HG03558 (cell line): ENCODE results near the gene ARFRP1.

ENCODE experiments used
- ATAC-seq: cut with Tn5 transposase; IDR thresholded peaks from one replicate; pipeline ENCODE4 v1.9.1; 2021; ENCODE audit warnings: moderate number of reproducible peaks; ENCODE audit not compliant: unreplicated experiment; ENCODE audit errors: extremely low read depth

The ARFRP1 gene, protein sequence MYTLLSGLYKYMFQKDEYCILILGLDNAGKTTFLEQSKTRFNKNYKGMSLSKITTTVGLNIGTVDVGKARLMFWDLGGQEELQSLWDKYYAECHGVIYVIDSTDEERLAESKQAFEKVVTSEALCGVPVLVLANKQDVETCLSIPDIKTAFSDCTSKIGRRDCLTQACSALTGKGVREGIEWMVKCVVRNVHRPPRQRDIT

DNA sequence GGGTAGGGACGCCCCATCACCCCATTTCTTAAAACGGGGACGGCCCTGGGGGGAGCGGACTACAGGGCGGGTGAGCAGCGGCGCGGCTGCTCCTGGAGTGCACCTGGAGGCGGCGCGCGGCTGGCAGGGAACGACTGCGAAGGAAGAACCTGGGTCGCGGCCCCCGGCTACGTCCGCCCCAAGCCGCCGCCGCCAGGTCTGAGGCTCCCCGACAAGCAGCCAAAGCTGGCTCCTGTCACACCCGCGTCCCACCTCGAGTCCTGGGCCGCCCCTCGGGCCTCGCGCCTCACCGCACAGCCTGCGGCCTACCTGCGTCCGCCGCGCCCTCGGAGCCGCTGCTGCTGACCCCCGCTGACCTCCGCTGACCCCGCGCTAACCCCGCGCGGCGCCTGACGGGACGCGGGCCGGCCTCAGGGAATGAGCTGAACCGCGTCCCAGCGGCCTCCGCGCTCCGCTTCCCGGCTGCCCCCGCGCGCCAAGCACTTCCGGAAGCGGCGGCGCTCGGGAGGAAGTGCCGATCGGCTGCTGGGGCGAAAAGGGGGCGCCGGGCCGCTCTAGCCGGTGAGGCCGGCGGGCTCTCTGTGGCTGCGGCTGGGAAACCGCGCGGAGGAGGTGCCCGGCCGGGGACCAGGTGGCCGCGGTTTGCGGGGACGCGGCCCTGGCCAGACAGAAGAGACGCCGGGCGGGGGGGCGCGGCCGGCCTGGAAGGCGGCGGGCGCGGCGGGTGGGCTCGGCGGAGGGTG lies at the start of gene ARFRP1, which contains the start of gene ZGPAT:
ARFRP1 (minus strand) TSS at position 419 of the 743 bp plus-strand sequence. CDS start 885 bp downstream, outside the sequence.
ZGPAT (plus strand) TSS at position 482 of the 743 bp plus-strand sequence. CDS start 542 bp downstream, outside the sequence.
- peak; percentile 38 for ATAC-seq

DNA sequence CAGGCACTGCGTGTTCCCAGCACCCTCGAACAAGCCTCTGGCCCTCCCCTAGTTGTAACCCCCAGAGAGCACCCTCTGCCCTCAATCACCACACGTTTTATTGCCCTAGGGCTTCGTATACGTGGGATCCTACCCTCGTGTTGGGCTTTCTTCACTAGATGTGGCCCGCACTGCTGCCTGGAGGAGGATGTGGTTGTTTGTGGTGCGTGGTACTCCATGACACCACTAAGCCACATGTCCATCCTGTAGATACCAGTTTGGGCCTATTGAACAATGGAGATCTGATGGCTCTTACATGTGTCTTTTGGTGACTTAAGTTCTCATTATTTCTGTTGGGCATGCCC lies 48.8 kb upstream of the ARFRP1 start:
- no peak for ATAC-seq

DNA sequence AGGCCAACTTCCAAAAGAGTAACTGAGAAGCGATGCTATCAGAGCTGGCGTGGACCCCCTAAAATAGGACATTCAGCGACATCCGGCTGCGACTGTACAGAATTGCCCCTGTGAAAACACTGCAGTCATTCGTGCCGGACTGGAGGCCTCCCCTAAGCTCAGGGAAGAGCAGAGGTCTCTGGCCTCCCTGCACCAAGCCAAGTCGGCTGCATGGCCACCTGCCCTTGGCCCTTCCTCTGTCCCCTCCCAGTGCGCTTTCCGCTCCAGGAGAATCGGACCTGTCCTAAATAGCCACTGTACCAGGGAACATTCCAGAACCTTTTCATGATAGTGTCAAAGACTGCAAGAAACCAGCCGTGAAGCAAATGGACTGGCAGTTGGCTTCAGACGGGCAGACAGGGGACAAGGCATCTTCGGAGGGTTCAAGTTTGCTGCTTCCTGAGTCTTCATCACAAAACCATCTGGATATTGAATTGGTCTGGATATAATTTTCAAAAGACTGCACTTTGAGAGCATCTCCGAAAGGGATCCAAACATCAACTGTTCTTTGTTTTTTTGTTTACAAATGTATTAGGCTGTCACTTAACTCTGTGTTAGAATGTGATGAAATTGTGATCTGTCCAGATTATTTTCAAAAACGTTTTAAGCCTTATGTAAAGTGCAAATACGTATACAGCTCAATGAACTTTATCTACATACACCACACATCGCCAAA lies 48.3 kb upstream of the ARFRP1 start:
- no peak for ATAC-seq

DNA sequence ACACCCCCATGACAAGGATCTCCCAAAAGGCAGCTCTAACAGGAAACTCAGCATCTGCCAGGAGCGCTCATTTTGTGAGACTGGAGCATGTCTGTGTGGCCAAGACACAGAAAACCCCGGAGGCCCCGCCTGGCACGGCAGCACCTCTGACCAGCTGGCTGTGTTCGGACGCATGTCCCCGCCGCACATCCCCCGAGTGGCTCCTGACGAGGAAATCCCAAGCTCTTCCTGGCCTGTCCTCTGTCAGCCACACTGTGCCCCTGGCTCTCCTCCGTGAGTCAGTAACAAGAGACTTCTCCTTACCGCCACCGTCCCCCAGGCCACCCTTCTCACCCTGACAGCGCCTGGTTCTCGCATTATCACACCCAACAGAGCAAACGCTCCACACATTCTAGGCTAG lies 46.2 kb upstream of the ARFRP1 start:
- no peak for ATAC-seq

DNA sequence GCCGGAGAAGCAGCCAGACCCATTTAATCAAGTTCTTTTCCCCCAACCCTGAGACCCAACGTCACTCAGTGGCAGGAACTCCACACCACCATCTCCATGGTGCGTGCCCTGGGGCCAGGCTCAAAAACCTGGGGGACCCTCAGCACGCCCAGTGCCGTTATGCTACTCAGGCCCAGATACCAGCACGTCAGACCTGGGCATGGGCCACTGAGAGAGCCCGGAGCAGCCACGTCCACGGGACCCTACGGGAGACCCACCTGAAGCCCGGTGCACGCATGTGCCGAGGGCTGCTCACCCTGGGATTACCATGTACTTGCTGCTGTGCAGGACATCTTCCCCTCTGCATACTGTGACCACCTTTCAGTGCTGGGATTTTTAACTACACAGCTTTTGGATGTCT lies 45.6 kb upstream of the ARFRP1 start:
- ATAC-seq = no peak

DNA sequence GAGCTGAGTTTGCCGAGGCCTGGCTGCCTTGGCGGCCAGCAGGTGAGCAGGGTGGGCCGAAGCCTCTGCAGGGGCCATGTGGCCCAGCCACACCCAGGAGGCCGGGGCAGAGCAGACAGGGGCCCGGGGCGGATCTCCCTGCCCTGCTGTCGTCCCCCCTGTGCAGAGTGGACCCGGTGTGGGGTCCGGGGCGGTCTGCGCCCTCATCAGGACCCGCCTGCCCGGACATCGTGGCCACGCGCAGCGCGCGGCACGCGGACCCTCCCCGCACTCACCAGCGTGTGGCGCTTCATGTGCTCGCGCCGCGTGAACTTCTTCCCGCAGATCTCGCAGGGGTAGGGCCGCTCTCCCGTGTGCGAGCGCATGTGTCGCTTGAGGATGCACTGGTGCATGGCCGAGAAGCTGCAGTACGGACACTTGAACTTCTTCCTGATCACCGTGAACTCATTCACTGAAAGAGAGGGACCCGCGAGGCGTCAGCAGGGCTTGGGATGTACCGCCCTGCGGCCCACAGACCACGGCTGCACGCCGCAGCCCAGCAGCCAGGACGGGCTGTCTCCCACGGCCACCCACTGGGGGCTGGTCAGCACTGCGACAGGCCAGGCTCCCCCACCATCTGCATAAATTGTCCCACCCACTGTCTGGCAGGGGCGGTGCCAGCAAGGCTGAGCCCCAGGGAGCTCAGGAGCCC lies 44.8 kb upstream of the ARFRP1 start:
- no peak for ATAC-seq

DNA sequence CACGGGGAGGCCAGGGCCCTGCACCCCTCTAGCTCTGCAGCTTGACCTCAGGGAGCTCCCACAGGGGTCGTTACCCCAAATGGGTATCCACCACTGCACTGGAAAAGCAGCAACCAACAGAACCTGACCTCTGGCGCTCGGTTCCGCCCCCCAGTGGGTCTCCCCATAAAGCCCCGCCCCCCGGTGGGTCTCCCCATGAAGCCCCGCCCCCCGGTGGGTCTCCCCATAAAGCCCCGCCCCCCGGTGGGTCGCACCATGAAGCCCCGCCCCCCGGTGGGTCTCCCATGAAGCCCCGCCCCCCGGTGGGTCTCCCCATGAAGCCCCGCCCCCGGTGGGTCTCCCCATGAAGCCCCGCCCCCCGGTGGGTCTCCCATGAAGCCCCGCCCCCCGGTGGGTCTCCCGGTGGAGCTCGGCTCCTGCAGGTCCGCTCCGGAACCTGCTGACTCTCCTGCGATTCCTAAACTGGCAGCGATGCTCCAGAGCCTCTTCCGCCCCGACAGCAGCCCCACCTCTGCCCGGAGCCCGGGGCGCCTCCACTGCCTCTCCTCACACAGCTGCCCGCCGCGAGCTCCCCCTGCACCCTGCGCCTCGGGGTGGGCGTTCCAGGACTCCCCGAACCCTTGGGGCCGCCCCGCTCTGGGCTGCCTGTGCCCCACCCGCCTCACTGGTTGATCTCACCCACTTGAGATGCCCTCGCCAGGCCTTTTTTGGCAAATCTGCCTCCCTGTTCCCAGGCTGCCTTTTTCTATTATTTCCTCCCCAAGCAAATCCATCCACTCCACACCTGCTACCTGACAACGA lies 43.9 kb upstream of the ARFRP1 start:
- no peak for ATAC-seq

- ATAC-seq = no peak
Measured at GRCh38 chr20:63750807-63751470, 43.2 kb upstream of the ARFRP1 start.

DNA sequence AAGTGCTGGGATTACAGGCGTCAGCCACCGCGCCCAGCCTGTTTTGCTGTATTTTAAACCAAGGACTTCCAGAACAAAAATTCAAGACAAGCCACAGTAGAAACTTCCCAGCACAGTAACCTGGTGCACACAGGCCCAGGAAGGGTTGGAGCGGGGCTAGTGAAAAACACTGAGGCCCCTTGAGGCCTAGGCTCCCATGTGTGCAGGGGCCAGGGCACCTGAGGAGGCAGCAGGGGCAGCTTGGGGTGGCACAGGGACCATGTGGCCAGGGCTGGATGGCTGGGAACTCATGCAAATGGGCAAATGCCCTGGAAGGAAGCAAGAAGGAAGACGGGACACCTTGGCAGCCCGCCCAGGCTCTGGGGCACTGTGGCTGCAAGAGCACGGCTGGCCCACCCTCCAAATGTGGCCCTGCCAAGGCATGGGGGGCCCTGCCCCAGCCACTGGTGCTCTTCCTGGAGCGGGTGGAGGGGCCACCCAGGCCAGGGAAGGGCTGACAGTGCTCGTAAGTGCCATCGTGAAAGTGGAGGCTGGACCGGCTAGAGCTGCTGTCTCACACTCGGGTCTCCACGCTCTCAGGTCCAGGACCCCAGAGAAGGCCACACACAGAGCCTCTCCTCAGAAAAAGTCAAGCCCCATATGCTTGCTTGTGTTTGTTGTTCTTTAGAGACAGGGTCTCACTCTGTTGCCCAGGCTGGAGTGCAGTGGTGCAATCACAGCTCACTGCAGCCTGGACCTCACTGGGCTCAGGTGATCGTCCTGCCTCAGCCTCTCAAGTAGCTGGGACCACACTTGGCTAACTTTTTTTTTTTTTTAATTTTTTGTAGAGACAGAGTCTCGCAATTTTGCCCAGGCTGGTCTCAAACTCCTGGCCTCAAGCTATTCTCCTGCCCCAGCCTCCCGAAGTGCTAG lies 42.1 kb upstream of the ARFRP1 start:
- no peak for ATAC-seq

GRCh38 chr20:63748934-63749270 lies 41.1 kb upstream of the ARFRP1 start:
- no peak for ATAC-seq

- ATAC-seq = no peak
Measured at GRCh38 chr20:63748070-63748933, 40.5 kb upstream of the ARFRP1 start.

- ATAC-seq = no peak
Measured at GRCh38 chr20:63747622-63748069, 39.9 kb upstream of the ARFRP1 start.

- ATAC-seq = no peak
Measured at GRCh38 chr20:63746751-63747315, 39.1 kb upstream of the ARFRP1 start.

DNA sequence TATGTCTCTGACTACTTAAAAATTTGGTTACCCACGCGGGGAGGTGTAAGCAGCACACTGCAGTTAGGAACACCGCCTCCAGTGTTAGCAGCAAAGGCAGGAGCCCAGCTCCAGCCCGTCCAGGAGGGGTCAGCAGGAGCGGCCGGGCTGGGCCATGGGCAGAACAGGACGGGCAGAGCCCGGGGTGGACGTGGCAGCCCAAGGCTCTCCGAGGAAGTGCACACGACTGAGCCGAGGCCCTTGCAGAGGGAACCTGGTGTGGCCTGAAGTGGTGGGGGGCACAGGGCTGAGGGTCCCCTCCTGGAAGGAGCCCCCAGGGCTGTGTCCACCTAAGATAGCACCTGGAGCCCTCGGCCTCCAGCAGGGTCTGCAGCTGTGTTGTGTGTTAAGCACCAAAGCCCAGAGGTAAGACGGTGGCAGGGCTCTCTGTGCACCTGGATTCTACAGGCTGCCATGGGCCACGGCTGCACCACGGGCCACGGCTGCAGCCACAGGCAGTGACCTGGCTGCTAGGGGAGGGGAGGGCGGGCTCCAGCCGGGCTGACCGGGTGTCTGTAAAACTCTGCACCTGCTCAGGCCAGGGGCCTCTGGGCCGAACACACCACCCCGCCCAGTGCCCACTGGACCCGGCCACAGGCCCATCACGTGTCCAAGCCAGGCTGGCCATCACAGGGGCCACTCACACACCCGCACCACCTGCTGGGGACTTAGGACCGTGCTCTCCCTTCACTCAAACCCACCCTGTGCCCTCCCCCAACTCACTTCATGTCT lies 38.4 kb upstream of the ARFRP1 start:
- ATAC-seq = no peak

DNA sequence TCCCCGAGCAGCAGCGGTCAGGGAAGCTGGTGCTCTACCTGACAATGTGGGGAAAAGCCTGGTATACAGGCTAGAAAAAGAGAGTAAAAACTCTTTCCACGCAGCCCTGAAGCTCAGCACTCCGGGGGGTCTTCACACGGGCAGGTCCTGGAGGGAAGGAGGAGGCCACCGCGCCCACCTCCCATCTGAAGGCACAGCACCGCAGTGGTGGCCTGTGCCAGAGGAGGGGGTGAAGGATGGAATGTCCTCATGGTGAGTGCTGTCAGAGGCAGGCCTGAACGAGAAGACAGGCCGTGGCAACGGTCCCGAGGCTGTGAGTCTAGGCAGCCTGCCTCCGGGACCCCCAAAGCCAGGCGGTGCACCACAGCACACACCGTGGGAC lies 37.6 kb upstream of the ARFRP1 start:
- no peak for ATAC-seq

GRCh38 chr20:63744574-63745423 lies 37.0 kb upstream of the ARFRP1 start:
- no peak for ATAC-seq
